Esophagus squamous epithelium (tissue), 4 donors: Measurements from ENCODE around the gene PFKL.

Experiments
- CTCF ChIP-seq, 6 experiments: fragments of 450-650 bp in 4 of 6; fragments of 200-600 bp in 2 of 6; sonication (generic) in 2 of 6; IDR thresholded peaks; one replicate each; pipeline ENCODE4 v1.5.1; 2016 to 2019; ENCODE audit warnings: antibody characterized with exemption in 6 of 6, mild to moderate bottlenecking in 4 of 6, moderate library complexity in 4 of 6
- POLR2A ChIP-seq, 4 donors: fragments of 450-650 bp; IDR thresholded peaks; one replicate each; pipeline ENCODE4 v1.6.1; 2017; ENCODE audit warnings: antibody characterized with exemption in 4 of 4, mild to moderate bottlenecking in 4 of 4, moderate library complexity in 3 of 4

GRCh38 chr21:44269090-44269489 lies 30.8 kb upstream of the PFKL start:
- no peak for TF ChIP-seq POLR2A (IDR thresholded peaks at IDR 0.05)
- no peak for TF ChIP-seq CTCF (IDR thresholded peaks at IDR 0.05)
